ENCODE data around the gene ETV6.

Gene ETV6

DNA sequence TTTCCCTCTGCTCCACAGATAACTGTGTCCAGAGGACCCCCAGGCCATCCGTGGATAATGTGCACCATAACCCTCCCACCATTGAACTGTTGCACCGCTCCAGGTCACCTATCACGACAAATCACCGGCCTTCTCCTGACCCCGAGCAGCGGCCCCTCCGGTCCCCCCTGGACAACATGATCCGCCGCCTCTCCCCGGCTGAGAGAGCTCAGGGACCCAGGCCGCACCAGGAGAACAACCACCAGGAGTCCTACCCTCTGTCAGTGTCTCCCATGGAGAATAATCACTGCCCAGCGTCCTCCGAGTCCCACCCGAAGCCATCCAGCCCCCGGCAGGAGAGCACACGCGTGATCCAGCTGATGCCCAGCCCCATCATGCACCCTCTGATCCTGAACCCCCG is 219.9 kb downstream of the ETV6 start:
- no peak for DNase-seq

GRCh38 chr12:11870041-11870451 is 220.6 kb downstream of the ETV6 start:
- no peak for DNase-seq

DNA sequence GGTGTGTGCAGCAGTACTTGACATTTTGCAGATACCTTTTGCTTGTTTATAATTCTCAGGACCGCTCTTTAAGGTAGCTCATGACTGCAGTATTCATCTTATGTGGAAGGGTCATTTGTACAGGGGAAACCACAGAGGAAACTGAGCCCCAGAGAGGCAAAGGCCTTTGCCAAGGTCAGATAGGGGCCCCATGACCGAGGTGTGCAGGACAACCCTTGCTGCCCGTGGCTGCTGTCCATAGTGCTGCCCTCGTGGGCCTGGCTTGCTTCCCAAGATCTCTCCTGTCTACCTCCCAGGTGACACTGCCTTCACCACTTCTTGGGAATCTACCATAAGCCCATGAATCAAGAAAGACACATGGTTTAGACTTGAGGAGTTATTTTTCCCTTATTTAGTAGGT is 222.6 kb downstream of the ETV6 start:
- no peak for DNase-seq

GRCh38 chr12:11875414-11875935 is 226.0 kb downstream of the ETV6 start:
- peak; percentile 19 for DNase-seq

DNA sequence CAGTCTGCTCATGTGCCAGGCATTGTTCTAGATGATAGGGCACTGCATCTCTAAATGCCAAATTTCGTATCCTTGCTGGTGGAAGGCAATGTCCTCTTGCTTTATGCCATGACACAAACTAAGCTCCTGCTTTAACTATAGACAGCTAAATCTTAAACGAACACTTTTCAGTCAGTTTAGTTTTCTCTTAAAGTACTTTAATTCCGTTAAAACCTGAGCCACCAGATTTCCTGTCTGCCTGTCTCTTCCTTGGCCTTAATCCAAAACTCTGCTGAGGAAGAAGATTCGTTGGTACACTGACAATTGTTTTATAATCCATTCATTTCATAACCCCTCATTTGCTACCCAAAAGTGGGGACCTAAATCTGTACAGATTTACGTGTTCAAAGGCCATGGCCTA is 226.8 kb downstream of the ETV6 start:
- no peak for DNase-seq

GRCh38 chr12:11877102-11877826 is 227.8 kb downstream of the ETV6 start:
- DNase-seq: no peak

DNA sequence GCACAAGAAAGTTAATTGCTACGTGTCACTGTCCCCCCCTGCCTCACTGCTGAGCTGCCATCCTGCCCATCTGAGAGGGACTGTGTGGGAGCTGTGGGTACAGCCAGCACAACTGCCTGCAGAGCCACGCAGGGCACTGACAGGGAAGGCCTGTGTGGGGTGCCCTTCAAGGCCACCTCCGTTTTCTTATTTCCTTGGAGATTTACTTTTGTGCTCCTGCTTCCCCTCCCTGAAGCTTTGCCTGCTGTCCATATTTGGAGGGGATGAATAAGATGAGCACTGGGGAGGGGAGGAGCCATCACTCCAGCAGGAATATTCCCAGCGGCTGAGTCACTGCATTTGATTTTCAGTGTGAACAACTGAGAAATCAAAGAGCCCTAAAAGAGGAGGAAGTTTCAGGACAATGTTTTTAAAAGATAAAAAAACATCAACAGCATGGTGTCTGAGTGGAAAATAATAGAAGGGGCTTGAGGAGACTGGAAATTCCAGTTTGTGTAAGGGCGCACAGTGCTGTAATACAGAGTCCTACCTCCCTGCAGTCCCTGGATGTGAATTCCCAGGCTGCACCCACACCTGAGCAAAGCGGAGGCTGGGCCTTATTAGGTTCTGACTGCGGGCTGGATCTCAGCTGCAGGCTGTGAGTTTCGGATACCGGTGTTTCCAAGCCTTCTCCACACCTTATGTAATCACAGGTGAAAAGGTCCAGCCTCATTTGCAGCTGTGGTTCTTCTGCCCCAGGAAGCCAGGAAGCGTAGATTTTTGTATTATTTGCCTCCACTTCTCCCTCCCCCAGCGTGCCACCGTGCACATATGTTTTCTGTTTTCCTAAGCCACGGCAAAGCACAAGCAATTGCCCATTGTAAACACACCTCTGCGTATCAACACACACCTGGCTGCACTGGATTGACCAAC is 228.7 kb downstream of the ETV6 start:
- DNase-seq: no peak

- no peak for DNase-seq
These were observed 229.8 kb downstream of the ETV6 start for GRCh38 chr12:11879306-11879705.

DNA sequence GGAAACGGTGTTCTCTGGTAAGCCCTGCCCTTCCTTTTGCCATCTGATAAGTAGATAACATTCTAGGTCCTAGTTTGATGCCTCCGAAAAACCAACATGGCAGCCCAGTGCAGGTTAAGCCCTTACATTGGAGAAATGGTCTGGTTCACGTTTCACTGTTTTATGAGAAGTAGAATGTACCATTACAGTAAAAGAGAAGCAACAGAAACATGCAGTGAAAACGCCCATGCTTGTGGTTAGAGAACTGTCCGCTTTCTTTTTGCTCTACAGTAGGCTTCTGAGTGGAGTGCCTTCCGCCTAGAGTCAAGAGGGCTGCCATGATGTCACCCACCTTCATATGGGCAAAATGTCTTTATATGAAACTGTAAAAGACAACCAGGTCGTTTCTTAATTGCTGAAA is 230.9 kb downstream of the ETV6 start:
- DNase-seq: no peak

DNA sequence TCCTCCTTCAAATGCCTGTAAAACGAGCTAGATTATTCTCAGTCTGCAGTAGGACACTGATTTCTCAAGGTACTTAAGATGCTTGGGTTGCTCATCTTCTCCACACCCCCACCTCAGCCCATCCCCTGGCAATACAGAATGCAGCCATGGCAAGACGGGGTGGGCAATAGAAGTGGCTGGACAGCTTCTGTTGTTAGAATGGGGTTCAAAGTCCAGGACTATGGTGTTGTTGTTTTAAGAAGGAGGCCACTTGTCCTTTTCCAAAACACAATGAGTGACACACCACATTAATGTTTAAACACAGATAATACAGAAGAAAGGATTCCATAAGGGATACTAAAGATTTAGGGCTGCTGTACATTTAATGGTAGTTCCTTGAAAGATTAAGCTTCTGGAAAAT is 232.4 kb downstream of the ETV6 start:
- no peak for DNase-seq

DNA sequence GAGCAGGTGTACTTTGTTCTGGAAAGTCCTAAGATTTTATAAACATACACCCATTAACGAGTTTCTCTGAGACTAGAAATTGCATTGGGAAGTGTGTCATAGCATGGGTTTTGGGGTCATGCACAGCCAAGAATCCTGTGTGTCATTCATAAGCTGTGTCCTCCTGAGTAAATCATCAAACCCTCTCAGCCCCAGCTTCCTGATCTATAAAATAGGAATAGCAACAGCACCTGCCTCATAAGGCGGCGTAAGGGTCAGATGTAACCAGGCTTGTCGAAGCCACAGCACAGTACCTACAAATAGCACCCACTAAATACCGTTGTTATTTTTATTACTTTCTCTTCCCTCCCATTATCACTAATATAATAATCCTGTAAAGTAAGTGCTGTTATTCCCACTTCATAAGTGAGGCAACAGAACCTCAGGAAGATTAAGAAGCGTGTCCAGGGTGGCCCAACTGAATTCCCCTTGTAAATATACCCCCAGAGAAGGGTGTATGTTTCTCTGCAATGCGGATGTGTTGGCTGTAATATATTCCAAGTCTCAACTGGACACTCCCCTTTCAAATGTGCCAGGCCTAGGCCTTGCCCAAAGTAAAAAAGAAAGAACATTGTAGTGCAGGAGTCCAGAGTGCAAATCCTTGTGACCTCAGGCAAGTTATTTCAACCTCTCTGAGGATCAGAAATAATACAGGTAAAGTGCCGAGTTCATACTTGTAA is 233.0 kb downstream of the ETV6 start:
- no peak for DNase-seq

- no peak for DNase-seq
These were observed 234.6 kb downstream of the ETV6 start for GRCh38 chr12:11884116-11884515.

GRCh38 chr12:11884706-11885105 is 235.2 kb downstream of the ETV6 start:
- DNase-seq: no peak

DNA sequence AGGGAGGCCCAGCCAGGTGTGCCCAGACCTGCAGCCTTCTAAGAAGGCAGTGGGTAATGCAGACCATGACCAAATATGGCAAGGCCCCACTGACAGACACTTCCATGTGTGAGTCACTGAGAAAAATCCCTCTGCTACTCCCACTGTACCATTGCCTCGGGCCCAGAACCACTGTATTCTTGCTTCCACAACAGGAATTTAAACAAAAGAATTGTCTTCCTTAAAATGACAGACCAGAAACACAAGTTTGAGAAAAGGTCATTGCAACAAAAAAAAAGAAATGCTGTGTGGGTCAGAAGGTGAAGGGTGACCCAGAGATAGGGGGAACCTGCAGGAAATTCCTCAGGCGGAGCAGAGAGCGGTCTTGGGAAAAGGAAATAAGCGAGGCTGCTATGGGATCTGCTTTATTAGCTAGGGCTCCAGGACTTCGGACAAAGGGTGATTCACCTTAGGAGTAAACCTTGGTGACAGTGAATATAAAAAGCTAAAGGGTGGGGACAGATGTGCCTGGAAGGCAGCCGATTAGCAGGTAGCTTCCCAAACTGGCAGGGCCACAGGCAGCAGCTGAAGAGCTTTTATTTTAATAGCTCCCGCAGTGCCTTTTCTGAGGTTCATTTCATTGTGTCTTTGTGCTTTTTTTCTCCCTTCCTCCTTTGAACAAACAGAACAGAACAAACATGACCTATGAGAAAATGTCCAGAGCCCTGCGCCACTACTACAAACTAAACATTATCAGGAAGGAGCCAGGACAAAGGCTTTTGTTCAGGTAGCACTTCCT is 236.0 kb downstream of the ETV6 start:
- no peak for DNase-seq

GRCh38 chr12:11886339-11886738 is 236.9 kb downstream of the ETV6 start:
- no peak for DNase-seq

GRCh38 chr12:11888029-11888428 is 238.6 kb downstream of the ETV6 start:
- no peak for DNase-seq

- DNase-seq: no peak
These were observed 241.9 kb downstream of the ETV6 start for GRCh38 chr12:11891346-11891745.

GRCh38 chr12:11891754-11892386 is 242.4 kb downstream of the ETV6 start:
- no peak for DNase-seq

- DNase-seq: no peak
These were observed 244.5 kb downstream of the ETV6 start for GRCh38 chr12:11893998-11894397.

DNA sequence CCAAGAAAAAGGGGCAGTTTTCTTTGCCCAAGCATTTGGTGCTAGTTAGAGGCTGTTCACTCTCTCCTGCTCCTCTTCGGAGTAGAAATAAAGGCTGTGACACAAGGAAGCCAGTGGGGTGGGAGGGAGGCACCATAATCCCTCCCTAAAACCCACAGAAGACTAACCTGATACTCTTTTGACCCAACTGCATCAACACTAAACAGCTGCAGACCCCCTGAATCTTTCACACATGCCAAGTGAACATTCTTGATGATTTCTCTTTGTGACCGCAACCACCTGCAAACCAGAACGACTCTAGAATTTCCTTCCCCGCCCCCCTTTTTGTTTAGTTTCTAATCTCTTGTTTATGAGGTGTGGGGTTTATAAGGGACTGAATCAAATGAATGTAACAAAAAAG is 245.4 kb downstream of the ETV6 start:
- no peak for DNase-seq

DNA sequence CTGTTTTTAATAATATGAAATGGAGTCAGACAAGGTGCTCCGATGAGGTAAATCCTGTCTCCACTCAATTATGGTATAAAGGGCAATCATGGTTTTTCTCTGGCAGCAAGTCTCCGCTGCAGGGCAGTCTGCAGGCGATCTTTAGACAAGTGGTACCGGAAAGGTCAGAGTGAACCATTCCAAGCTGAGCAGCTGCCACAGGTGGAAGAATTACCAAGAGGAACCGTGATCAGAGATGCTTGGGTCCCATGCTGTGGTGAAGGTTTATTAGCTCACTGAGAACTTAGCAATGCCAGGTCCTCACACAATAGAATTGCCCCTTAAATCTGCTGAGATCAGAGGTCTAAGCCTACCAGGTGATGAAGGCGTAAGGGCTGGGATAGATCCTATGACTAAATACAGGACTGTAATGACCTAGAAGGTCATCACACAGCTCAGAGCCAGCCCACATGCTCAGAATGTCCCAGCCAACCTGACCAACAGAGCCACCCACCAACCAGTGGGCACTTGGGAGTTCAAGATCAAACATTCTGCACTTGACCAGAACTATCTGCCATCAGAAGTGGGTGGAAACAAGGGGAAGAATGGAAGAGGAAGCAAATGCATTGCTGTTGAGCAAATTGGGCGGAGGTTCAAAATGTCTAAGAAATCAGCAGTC is 246.1 kb downstream of the ETV6 start:
- no peak for DNase-seq

Data from stimulated activated naive CD4-positive, alpha-beta T cell treated with Interleukin-2 at 50 U/mL for 16 hours (primary cell).